Pancreas (tissue), 10 donors: ENCODE data around the gene DCDC2C. TPM values are rescaled to one million over a fixed set of nuclear protein-coding genes. Genes with fewer than 3 reads are reported as not detected.
"Not testable (repeated sequence)": the region's sequence is repeated elsewhere in the genome, so short reads cannot be mapped to it uniquely, and the experiment has no call there.

Experiments used
- ATAC-seq, 4 donors: fragments of 200-7000 bp; cut with Tn5 transposase; one replicate each; pipeline versions ENCODE4 v1.8.0 to v1.9.1; 2020; ENCODE audit warnings: mild to moderate bottlenecking in 4 of 4, moderate library complexity in 4 of 4
- DNase-seq, 6 donors: peaks; one replicate each; pipeline ENCODE4 v3.0.0-alpha.2; 2020
- FAIRE-seq: peaks from 2 replicates; lab custom pipeline; 2012; peaks lifted over from hg19 to GRCh38; lab: Jason Lieb, UNC
- H3K27ac ChIP-seq, 4 donors: fragments of 200-600 bp; sonication (generic); 1 replicate in 3 of 4; 2 replicates in 1 of 4; pipeline versions ENCODE4 v1.5.0 to v1.8.0; 2020
- H3K27me3 ChIP-seq, 4 donors: fragments of 200-600 bp; one replicate each; pipeline ENCODE4 v1.8.0; 2021
- H3K36me3 ChIP-seq, 3 donors: fragments of 200-600 bp; sonication (generic) in 1 of 3; one replicate each; pipeline versions ENCODE4 v1.5.0 to v1.8.0; 2020 to 2021
- H3K4me1 ChIP-seq, 3 donors: fragments of 200-600 bp; one replicate each; pipeline ENCODE4 v1.8.0; 2021
- H3K4me3 ChIP-seq, 4 donors: fragments of 200-600 bp; sonication (generic) in 2 of 4; one replicate each; pipeline versions ENCODE4 v1.5.0 to v1.8.0; 2020 to 2021
- H3K9me3 ChIP-seq, 4 donors: fragments of 200-600 bp; one replicate each; pipeline ENCODE4 v1.8.0; 2021
- CTCF ChIP-seq, 4 donors: fragments of 200-600 bp; sonication (generic) in 3 of 4; IDR thresholded peaks; one replicate each; pipeline versions ENCODE4 v1.5.0 to v1.8.0; 2021; ENCODE audit warnings: antibody characterized with exemption in 4 of 4
- WGBS, 2 donors: extraction: QIAGEN DNeasy Blood & Tissue Kit; methylation state at CpG; one replicate each; pipeline ENCODE4 v1.1.7; 2013; 5-methylcytosine and 5-hydroxymethylcytosine counted together
- intact Hi-C, 3 donors: fragments of 100-400 bp; cut with DNase I; formaldehyde crosslinking; loops; one replicate each; pipeline versions ENCODE4 v1.11.1 to v1.14.2; 2022
- polyA plus RNA-seq, 2 donors: library from polyadenylated mRNA; stranded (reverse); fragments of 200-250 nt; gene quantifications; one replicate each; pipeline ENCODE4 v1.2.3, GENCODE V29; 2013
- total RNA-seq, 6 donors: library from RNA; stranded (reverse); fragmentation: NEBNext Ultra II Directional in 4 of 6; extraction: Animal tissue kit (Norgen Biotek cat#: 25700) in 4 of 6; gene quantifications; one replicate each; pipeline versions ENCODE4 v1.2.1 to v1.2.4, GENCODE V29; 2021 to 2023
- donor health status: healthy with polysubstance abuse.
- donor health status: DM: no; HTN: no; CAD: no; lungs with moderate emphysema.
- donor health status: DM: no; HTN: no; CAD: no.
- donor health status: control.
- donor health status: control.
- donor health status: Bipolar disorder and iron deficiency.
- donor health status: DM: yes; HTN: yes; CAD: no.
- donor health status: DM: no; HTN: no; CAD: no.
- donor health status: DM: no; HTN: no; CAD: no.
- donor health status: DM: yes; HTN: yes; CAD: no.

Gene DCDC2C
- total and polyA plus RNA-seq, 8 donors: not detected

GRCh38 chr2:3656762-3657721, 46.3 kb upstream of the DCDC2C start:
- H3K36me3 ChIP-seq: no peaks in the 10 kb centered on the region
- H3K27me3 ChIP-seq: no peaks in the 10 kb centered on the region
- ATAC-seq: no peak
- intact Hi-C loops: no loop called here
- no peak overlapping the region for H3K27ac ChIP-seq
- no peaks in the 10 kb centered on the region for H3K9me3 ChIP-seq
- DNase-seq: no peak
- 62 to 71% methylated on average over 36 of the region's 36 CpGs for WGBS, 2 donors
- no peak for TF ChIP-seq CTCF (IDR thresholded peaks at IDR 0.05)
- H3K4me1 ChIP-seq: peaks cover 0 to 2% (median 0%) of the 10 kb centered on the region in 3 donors
- H3K4me3 ChIP-seq: no peak overlapping the region
- FAIRE-seq: no peak

DNA sequence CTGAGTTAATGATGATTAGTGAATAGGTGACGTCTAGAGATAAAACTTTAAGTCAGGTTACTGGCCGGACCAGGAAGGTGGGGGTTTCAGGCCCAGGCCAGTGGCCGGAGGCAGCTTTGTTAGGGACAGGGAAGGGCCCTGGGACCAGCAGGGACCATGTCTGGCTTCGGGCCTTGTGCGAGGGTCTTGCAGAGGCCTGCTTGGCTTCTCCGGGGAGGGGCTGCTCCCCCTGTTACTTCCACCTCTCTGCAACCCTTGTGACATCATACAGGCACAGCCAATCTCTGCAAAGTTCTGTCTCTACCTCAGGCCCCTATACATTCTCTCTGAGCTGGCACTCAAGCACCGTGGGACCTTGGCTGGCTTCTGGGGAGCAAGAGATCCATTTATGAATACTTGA, 45.5 kb upstream of the DCDC2C start, which contains the start of gene ALLC:
ALLC (plus strand) TSS at position 320 of the 400 bp plus-strand sequence. CDS start 12,958 bp downstream, outside the sequence.
- TF ChIP-seq CTCF (IDR thresholded peaks at IDR 0.05): no peak
- intact Hi-C loops: no loop called here
- FAIRE-seq (no peak), ATAC-seq (no peak), DNase-seq (no peak)
- H3K9me3 ChIP-seq: no peaks in the 10 kb centered on the region
- no peaks in the 10 kb centered on the region for H3K36me3 ChIP-seq
- no peak within 1 kb of the TSS for H3K4me3 ChIP-seq
- no peak within 1 kb of the TSS for H3K27ac ChIP-seq
- 87 to 89% methylated on average over 7 of the region's 7 CpGs for WGBS, 2 donors
- no peaks in the 10 kb centered on the region for H3K27me3 ChIP-seq
- no peaks in the 10 kb centered on the region for H3K4me1 ChIP-seq

GRCh38 chr2:3659447-3660432, 43.6 kb upstream of the DCDC2C start:
- ATAC-seq (peak in 3 of 4 donors; percentile 47 to 55 (median 49)), FAIRE-seq (no peak), DNase-seq (peak in 1 of 6 donors; percentile 32)
- TF ChIP-seq CTCF (IDR thresholded peaks at IDR 0.05): no peak
- no peaks in the 10 kb centered on the region for H3K9me3 ChIP-seq
- no peaks in the 10 kb centered on the region for H3K4me1 ChIP-seq
- H3K36me3 ChIP-seq: no peaks in the 10 kb centered on the region
- no peak overlapping the region for H3K4me3 ChIP-seq
- no peak overlapping the region for H3K27ac ChIP-seq
- H3K27me3 ChIP-seq: no peaks in the 10 kb centered on the region
- 75 to 83% methylated on average over 26 of the region's 26 CpGs for WGBS, 2 donors
- intact Hi-C loops: no loop called here

DNA sequence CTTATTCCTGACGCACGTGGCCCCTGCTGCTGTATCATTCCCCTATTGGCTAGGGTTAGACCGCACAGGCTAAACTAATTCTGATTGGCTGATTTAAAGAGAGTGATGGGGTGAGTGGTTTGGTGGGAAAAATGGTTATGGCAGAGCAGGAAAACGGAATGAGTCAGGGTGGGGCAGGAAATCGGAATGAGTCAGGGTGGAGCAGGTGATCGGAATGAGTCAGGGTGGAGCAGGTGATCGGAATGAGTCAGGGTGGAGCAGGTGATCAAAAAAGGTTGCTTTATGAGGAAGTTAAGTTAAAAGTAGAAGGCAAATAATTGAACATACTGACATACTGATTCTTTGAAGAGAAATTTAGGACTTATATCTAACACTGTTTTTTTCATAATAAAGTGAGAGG, 42.7 kb upstream of the DCDC2C start:
- FAIRE-seq, H3K27ac ChIP-seq, H3K4me1 ChIP-seq, H3K27me3 ChIP-seq, H3K36me3 ChIP-seq, H3K4me3 ChIP-seq, intact Hi-C loops, H3K9me3 ChIP-seq, ATAC-seq: not testable (repeated sequence)
- 76 to 84% methylated on average over 7 of the region's 7 CpGs for WGBS, 2 donors
- peak in 1 of 6 donors; percentile 7 for DNase-seq

- no peak overlapping the region for H3K27ac ChIP-seq
- FAIRE-seq (no peak), DNase-seq (peak in 1 of 6 donors; percentile 8), ATAC-seq (no peak)
- no peaks in the 10 kb centered on the region for H3K9me3 ChIP-seq
- 93 to 94% methylated on average over 3 of the region's 3 CpGs for WGBS, 2 donors
- intact Hi-C loops: no loop called here
- H3K4me1 ChIP-seq: no peaks in the 10 kb centered on the region
- TF ChIP-seq CTCF (IDR thresholded peaks at IDR 0.05): no peak
- no peaks in the 10 kb centered on the region for H3K27me3 ChIP-seq
- no peak overlapping the region for H3K4me3 ChIP-seq
- H3K36me3 ChIP-seq: no peaks in the 10 kb centered on the region
These were observed 42.2 kb upstream of the DCDC2C start for GRCh38 chr2:3661149-3661660.
